Measurements from ENCODE around the gene WLS.
"Not testable (repeated sequence)": the region's sequence is repeated elsewhere in the genome, so short reads cannot be mapped to it uniquely, and the experiment has no call there.

WLS gene

GRCh38 chr1:68198752-68199151 lies 33.6 kb downstream of the WLS start:
- no peak for DNase-seq (ENCODE audit: low spot score)

GRCh38 chr1:68197891-68198290 lies 34.4 kb downstream of the WLS start:
- no peak for DNase-seq (ENCODE audit: low spot score)

GRCh38 chr1:68197461-68197860 lies 34.9 kb downstream of the WLS start:
- no peak for DNase-seq (ENCODE audit: low spot score)

GRCh38 chr1:68196676-68197075 lies 35.6 kb downstream of the WLS start:
- DNase-seq (ENCODE audit: low spot score): no peak

GRCh38 chr1:68191717-68192116 lies 40.6 kb downstream of the WLS start:
- DNase-seq (ENCODE audit: low spot score): no peak

GRCh38 chr1:68188644-68189340 lies 43.5 kb downstream of the WLS start:
- DNase-seq (ENCODE audit: low spot score): no peak

GRCh38 chr1:68188060-68188538 lies 44.2 kb downstream of the WLS start:
- no peak for DNase-seq (ENCODE audit: low spot score)

- no peak for DNase-seq (ENCODE audit: low spot score)
These were observed 46.6 kb downstream of the WLS start for GRCh38 chr1:68185743-68186142.

GRCh38 chr1:68183895-68184294 lies 48.4 kb downstream of the WLS start:
- DNase-seq (ENCODE audit: low spot score): no peak

- DNase-seq (ENCODE audit: low spot score): no peak
These were observed 51.2 kb downstream of the WLS start for GRCh38 chr1:68181165-68181556.

- DNase-seq (ENCODE audit: low spot score): no peak
These were observed 51.7 kb downstream of the WLS start for GRCh38 chr1:68180441-68181164.

GRCh38 chr1:68178821-68179490 lies 53.4 kb downstream of the WLS start:
- DNase-seq (ENCODE audit: low spot score): no peak

GRCh38 chr1:68175621-68176398 lies 56.5 kb downstream of the WLS start:
- DNase-seq (ENCODE audit: low spot score): no peak

GRCh38 chr1:68174738-68175113 lies 57.6 kb downstream of the WLS start:
- DNase-seq (ENCODE audit: low spot score): no peak

GRCh38 chr1:68173936-68174737 lies 58.2 kb downstream of the WLS start:
- DNase-seq (ENCODE audit: low spot score): no peak

GRCh38 chr1:68173283-68173935 lies 58.9 kb downstream of the WLS start:
- DNase-seq (ENCODE audit: low spot score): no peak

- not testable (repeated sequence) for DNase-seq (ENCODE audit: low spot score)
These were observed 60.5 kb downstream of the WLS start for GRCh38 chr1:68171795-68172194.

GRCh38 chr1:68168545-68169171 lies 63.7 kb downstream of the WLS start:
- no peak for DNase-seq (ENCODE audit: low spot score)

GRCh38 chr1:68167211-68167610 lies 65.1 kb downstream of the WLS start:
- DNase-seq (ENCODE audit: low spot score): no peak

- no peak for DNase-seq (ENCODE audit: low spot score)
These were observed 66.0 kb downstream of the WLS start for GRCh38 chr1:68166348-68166747.
